ENCODE results near the gene APCDD1L. TPM values are rescaled to one million over a fixed set of nuclear protein-coding genes. Genes with fewer than 3 reads are reported as not detected.
"Not testable (repeated sequence)": the region's sequence is repeated elsewhere in the genome, so short reads cannot be mapped to it uniquely, and the experiment has no call there.

The APCDD1L gene
- total RNA-seq, 4 donors from 2014 or later, result not detected

DNA sequence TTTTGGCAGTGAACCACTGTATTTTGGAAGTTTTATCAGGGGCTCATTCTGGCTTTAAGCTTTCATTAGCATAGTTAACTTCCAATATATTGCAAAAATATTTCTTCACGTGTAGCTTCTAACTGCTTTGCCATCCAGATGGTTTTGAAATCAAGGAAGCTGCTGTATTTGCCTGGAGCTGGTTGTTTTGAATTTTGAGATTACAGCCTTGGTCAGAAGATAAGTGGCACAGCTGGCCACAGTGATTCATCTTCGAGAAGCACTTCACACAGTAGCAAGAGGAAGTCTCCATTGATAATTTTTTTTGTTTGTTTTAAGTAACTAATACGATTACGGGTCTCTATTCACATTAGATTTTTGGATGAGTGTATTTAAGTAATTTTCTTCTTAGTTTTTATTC is 3.8 kb downstream of the APCDD1L start:
- H3K4me3 ChIP-seq, result no peak overlapping the region
- peaks cover 0 to 8% of the 10 kb centered on the region in 2 donors for H3K27me3 ChIP-seq
- TF ChIP-seq POLR2A (IDR thresholded peaks at IDR 0.05), result no peak
- TF ChIP-seq, protein P1, sequence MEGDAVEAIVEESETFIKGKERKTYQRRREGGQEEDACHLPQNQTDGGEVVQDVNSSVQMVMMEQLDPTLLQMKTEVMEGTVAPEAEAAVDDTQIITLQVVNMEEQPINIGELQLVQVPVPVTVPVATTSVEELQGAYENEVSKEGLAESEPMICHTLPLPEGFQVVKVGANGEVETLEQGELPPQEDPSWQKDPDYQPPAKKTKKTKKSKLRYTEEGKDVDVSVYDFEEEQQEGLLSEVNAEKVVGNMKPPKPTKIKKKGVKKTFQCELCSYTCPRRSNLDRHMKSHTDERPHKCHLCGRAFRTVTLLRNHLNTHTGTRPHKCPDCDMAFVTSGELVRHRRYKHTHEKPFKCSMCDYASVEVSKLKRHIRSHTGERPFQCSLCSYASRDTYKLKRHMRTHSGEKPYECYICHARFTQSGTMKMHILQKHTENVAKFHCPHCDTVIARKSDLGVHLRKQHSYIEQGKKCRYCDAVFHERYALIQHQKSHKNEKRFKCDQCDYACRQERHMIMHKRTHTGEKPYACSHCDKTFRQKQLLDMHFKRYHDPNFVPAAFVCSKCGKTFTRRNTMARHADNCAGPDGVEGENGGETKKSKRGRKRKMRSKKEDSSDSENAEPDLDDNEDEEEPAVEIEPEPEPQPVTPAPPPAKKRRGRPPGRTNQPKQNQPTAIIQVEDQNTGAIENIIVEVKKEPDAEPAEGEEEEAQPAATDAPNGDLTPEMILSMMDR (IDR thresholded peaks at IDR 0.05), result no peak
- peaks cover 0 to 3% (median 0%) of the 10 kb centered on the region in 4 donors for H3K9me3 ChIP-seq
- H3K27ac ChIP-seq, result no peak overlapping the region
- DNase-seq, result no peak
- no peaks in the 10 kb centered on the region for H3K36me3 ChIP-seq
- H3K4me1 ChIP-seq, result no peaks in the 10 kb centered on the region

DNA sequence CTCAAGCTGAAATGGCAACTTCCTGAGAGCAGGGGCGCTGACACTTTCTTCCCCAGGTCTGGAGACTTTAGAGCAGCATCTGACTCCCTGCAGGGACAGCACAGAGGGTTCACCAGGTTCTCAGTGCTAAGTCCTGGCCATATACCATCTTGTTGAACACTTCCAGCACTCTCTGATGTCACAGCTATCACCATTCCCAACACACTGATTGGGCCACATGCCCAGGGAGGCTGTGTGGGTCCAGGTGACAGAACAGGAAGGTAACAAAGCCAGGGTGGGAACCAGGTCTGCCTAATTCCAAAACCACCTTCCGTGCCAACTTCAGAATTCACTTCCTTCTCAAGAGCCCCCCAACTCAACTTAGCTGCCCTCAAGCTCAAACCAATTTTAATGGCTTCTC is 4.3 kb downstream of the APCDD1L start:
- no peaks in the 10 kb centered on the region for H3K36me3 ChIP-seq
- peaks cover 0 to 8% of the 10 kb centered on the region in 2 donors for H3K27me3 ChIP-seq
- no peaks in the 10 kb centered on the region for H3K4me1 ChIP-seq
- DNase-seq, result no peak
- peaks cover 0 to 3% (median 0%) of the 10 kb centered on the region in 4 donors for H3K9me3 ChIP-seq
- no peak overlapping the region for H3K27ac ChIP-seq
- H3K4me3 ChIP-seq, result no peak overlapping the region
- no peak for TF ChIP-seq POLR2A (IDR thresholded peaks at IDR 0.05)
- TF ChIP-seq, protein P1 (IDR thresholded peaks at IDR 0.05), result no peak

DNA sequence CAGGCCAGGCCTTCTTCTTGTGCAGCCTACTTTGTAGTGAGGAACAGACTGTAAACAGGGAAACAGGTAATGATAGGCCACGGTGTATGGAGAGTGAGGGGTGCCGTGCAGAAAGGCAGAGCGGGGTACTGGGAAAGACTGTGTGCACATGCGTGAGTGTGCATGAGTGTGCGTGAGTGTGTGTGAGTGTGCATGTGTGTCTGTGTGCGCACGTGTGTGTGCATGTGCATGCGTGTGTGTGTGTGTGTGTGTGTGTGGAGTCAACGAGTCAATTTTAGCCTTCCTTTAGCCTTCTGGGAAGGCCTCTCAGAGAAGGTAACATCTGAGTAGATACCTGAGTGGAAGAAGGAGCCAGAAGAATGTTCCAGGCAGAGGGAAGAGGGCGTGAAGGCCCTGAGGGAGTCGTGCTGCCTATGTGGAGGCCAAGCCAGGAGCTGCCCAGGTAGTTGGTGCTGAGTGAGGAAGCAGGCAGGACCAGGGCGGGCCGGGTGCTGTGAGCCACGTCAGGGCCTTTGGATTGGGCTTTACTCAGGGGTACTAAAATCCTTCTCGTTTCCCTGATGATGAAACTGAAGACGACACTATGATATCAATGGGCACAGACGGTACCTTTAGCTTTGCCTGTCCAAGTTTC is 6.3 kb downstream of the APCDD1L start:
- Histone ChIP-seq H3K9me3 (peaks cover 0 to 16% (median 4%) of the 10 kb centered on the region in 4 donors), H3K36me3 (no peaks in the 10 kb centered on the region), H3K27me3 (no peaks in the 10 kb centered on the region), H3K4me3 (no peak overlapping the region), H3K4me1 (no peaks in the 10 kb centered on the region), H3K27ac (no peak overlapping the region)
- DNase-seq, result no peak
- TF ChIP-seq, protein P1 (IDR thresholded peaks at IDR 0.05), result no peak
- no peak for TF ChIP-seq POLR2A (IDR thresholded peaks at IDR 0.05)

DNA sequence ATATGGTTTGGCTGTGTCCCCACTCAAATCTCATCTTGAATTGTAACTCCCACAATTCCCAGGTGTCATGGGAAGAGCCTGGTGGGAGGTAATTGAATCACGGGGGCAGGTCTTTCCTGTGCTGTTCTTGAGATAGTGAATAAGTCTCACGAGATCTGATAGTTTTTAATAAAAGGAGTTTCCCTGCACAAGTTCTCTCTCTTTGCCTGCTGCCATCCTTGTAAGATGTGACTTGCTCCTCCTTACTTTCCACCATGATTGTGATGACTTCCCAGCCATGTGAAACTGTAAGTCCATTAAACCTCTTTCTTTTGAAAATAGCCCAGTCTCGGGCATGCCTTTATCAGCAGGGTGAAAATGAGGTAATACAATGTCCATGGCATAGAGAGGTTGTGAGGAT is 8.2 kb downstream of the APCDD1L start:
- not testable (repeated sequence) for H3K4me1 ChIP-seq, H3K36me3 ChIP-seq, DNase-seq, H3K4me3 ChIP-seq, H3K27me3 ChIP-seq, H3K27ac ChIP-seq
- peaks cover 0 to 18% (median 6%) of the 10 kb centered on the region in 4 donors for H3K9me3 ChIP-seq

DNA sequence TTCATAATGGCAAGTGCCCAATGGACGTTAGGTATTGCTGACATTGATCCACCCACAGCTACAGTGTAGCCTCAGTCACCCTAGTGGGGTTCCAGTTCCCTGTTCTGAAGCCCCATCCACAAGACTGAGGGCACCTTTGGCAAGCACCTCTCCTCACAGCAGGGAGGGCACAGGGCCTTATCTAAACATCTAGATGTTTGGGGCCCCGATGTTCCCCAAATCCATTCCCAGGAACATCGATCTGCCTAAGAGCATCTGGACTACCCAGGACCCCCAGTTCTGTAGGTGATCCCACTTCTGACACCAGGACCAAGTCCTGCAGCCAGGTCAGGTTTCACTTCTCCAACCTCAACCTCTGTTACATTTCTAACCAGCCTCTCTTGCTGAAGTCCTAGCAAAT is 10.6 kb downstream of the APCDD1L start:
- DNase-seq, result no peak
- no peaks in the 10 kb centered on the region for H3K36me3 ChIP-seq
- H3K9me3 ChIP-seq, result peaks cover 0 to 18% (median 6%) of the 10 kb centered on the region in 4 donors
- no peaks in the 10 kb centered on the region for H3K4me1 ChIP-seq
- no peak overlapping the region for H3K4me3 ChIP-seq
- no peaks in the 10 kb centered on the region for H3K27me3 ChIP-seq
- H3K27ac ChIP-seq, result no peak overlapping the region
- no peak for TF ChIP-seq POLR2A (IDR thresholded peaks at IDR 0.05)
- TF ChIP-seq, protein P1 (IDR thresholded peaks at IDR 0.05), result no peak

DNA sequence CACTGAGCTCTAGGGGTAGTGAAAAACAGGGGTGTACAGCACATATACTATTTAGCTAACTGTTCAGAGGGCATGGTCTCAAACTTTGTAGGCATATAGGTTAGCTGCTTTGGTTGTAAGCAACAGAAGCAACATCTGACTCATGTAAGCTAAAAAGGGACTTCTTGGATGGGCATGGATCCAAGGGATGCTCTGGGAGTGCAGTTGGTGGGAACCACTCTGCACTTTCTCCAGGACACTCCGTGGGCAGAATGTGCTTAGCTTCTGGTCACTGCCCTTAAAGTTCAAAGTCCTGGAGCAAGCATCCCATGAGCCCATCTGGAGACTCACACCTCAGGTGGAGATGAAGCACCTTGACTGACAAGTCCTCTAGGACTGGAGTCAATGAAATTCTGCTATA is 11.5 kb downstream of the APCDD1L start:
- TF ChIP-seq POLR2A (IDR thresholded peaks at IDR 0.05), result no peak
- TF ChIP-seq, protein P1 (IDR thresholded peaks at IDR 0.05), result no peak

More for the DNA sequence above, 11.5 kb downstream of the APCDD1L start:
- DNase-seq, result no peak
- Histone ChIP-seq H3K36me3 (no peaks in the 10 kb centered on the region), H3K27me3 (no peaks in the 10 kb centered on the region), H3K4me3 (no peak overlapping the region), H3K4me1 (no peaks in the 10 kb centered on the region), H3K27ac (no peak overlapping the region), H3K9me3 (peaks cover 0 to 18% (median 6%) of the 10 kb centered on the region in 4 donors)

Data from Peyer's patch (tissue), 4 donors.